HG02870 (cell line): ENCODE results near the gene SLC16A7.

ENCODE experiments used
- ATAC-seq: cut with Tn5 transposase; IDR thresholded peaks from one replicate; pipeline ENCODE4 v1.9.1; 2021; ENCODE audit warnings: mild to moderate bottlenecking, moderate library complexity; ENCODE audit not compliant: unreplicated experiment

SLC16A7 gene

DNA sequence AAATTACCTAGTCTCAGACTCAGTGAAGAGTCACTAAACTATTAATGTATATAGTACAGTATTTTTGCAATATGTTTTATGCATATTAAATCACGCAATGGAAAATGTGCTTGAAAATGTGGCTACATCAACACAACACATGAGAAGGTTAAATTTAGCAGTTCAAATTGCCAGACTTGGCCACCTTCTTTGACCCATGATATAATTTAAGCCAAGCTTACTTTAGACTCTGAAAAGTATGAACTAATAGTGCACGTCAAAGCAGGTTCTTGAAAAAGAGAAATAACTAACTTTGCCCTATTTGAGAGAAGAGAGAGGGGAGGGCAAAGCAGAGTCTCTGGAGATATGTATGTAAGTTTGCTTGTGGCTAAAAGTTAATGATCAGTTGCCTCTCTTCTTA lies 68.7 kb downstream of the SLC16A7 start:
- ATAC-seq = no peak

DNA sequence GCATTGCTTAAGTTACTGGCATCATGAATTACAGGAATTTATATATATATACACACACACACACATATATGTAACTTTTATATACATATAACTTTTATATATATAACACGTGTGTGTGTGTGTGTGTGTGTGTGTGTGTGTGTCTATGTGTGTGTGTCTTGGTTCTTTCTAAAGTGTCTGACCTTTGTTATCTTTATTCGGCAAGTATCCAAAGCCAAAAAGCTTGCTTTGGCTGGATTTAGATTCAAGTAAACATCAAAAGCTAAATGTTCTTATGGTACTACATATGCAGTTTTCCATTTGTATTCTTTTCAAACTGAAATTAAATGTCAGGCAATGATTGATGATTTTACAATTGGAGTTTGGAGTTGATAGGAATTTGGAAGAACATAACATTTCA lies 69.9 kb downstream of the SLC16A7 start:
- no peak for ATAC-seq

DNA sequence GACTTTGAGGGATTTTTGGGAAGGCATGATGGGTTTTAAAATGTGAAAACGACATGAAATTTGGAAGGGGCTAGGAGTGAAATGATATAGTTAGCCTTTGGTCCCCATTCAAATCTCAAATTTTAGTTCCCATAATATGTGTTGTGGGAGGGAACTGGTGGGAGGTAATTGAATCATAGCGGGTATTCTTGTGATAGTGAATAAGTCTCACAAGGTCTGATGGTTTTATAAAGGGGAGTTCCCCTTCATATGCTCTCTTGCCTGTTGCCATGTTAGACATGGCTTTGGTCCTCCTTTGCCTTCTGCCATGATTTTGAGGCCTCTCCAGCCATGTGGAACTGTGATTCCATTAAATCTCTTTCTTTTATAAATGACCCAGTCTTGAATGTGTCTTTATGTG lies 72.8 kb downstream of the SLC16A7 start:
- ATAC-seq = no peak

DNA sequence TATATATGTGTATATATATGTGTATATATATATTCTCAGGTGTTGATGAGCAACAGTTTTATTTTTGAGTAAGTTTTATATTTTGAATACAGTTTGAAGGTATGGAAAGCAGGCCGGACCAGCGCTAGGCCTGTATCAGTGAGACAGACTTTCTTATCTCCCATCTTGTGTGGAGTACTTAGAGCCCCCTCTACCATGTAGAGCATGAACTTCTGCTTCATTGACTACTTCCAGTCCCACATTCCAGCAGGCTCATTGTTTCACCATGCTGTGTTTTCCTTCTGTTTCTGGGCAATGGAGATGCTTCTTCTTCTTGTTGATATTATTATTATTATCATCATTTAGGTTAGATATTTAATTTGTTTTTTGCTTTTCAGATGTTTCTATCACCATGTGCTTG lies 76.4 kb downstream of the SLC16A7 start:
- no peak for ATAC-seq

DNA sequence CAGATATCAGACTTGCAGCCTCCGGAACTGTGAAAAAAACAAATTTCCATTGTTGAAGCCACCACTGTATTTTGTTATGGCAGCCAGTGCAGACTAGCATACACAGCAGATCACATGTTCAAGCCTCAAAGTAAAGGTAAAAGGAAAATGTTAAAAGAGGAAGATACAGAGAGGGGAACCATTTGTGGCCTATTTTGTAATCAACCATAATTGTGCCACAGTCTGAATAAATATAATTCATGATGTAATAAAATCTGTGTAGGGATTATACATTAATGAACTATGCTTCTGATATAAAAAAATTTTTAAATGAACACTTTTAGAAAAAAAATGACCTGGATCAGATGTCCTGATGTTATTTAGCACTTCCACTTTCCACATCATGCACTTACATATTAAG lies 79.6 kb downstream of the SLC16A7 start:
- no peak for ATAC-seq

DNA sequence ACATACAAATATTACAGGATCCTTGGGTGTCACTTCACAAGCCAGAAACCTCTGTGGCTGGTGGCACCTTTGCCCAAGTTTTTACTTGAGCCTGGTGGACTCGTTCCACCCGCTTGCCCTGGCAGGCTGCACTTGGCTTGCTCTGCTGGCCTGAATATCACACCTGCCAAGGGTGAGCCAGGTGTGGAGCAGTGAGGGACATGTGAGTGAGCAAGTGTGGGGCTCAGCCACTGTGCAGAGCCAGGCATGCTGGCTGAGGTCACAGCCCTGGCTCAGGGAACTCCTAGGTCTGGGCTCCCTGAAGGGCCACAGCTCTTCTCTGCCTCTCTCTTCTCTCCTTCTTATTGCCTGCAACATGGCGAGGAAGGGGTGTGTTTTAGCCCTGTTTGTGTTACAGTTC lies 82.0 kb downstream of the SLC16A7 start:
- no peak for ATAC-seq

DNA sequence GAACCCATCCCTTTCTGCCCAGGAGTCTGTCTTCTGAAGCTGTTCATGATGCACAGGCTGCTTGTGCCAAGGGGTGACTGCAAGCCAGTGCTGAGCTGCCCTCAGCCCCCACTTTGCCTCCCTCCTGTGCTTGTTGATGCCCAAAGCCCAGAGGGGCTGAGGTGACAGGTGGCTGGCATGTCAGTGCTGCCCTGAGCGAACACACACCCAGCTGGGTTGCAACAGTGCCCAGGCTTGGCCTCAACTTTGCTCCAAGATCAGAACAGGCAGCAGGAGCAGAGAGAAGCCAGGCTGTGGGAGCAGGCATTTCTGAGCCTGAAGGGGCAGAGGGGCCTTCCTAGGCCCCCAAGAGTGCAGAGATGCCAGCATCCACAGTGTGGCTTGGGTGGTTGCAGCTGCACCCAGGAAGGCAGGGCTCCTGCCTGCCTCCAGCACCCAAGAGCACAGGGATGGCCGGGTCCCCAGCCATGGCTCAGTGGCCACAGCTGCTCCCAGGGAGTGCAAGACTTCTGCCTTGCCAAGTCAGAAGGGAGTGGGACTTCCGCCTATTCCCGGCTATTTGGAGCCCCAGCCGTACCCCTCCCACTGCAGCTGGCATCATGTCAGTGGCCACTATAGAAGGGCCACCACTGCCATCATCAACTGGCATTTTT lies 83.1 kb downstream of the SLC16A7 start:
- no peak for ATAC-seq

DNA sequence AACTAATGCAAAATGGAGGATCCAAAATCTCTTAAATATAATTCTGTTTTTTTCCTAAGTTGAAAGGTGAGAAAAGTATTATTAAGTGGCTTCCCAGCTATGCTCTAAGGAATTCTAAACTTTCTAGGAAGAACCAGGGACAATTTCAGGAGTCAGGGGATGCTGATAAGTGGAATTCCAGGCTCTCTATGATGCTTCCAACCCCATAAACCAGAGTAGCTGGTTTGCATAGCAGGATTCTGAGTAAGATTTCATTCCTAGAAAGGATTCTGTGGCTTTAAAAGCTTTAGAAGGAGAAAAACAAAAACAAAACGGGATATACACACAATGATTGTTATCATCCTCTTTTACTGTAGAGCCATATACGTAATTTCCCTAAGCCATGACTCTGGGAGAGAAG lies 93.9 kb downstream of the SLC16A7 start:
- no peak for ATAC-seq

DNA sequence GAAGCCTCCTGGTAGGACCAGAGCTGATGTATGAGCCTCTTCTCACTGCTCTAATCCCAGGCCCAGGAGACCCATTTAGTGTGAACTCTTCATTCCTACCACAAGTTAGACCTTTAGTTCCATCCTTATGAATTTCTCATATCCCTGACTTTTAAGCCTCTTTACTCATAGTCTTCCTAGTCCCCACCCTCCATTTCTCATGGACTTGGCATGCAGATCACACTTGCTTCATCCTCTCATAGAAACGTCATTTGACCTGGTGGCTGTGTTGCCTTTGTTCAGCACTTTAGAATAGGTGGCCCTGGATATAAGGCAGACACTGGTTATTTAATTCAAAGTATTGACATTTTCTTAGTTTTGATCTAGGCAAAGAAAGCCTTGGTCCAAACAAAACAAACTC lies 99.5 kb downstream of the SLC16A7 start:
- no peak for ATAC-seq

DNA sequence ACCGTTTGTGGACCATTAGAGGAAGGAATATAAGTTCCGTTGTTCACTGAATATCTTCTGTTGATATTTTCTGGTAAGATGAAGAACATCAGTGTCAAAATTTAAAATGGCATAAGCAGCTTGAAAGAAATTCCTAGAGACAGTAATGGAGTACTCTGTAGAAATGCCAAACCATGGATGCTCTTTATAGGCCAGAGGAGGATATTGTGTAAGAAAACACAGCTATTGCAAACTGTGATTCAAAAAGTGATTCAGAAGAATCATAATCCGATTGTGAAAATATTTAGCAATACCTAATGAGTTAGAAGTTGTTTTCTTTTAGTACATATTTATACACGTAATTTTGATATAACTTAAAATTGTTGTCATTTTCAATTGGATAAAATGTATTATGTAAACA lies 102.8 kb downstream of the SLC16A7 start:
- no peak for ATAC-seq

DNA sequence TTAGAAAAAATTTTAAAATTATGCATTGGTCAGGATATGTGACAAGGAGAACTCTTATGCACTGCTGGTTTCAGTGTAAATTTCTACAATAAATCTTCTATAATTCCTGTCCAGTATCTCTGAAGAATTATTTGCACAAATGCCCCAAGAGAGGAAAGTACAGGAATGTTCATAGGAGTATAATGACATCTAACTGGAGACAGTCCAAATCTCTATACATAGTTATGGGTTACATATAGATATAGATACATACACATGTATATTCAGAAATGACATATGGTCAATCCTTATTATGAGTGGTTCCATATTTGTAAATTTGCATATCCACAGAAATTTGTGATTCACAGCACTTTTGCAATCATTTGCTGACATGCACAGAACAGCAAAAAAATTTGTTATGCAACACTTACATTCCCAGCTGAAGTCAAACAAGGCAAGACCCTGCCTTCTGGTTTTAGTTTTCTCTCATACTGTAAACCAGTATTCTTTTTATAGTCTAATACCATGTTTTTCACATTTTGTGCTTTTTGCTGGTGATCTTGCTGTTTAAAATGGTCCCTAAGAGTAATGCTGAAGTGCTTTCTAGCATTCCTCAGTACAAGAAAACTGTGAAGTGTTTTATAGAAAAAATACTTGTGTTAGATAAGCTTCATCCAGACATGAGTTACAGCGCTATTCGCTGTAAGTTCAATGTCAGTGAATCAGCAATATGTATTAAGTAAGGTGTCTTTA lies 103.8 kb downstream of the SLC16A7 start:
- ATAC-seq = no peak

DNA sequence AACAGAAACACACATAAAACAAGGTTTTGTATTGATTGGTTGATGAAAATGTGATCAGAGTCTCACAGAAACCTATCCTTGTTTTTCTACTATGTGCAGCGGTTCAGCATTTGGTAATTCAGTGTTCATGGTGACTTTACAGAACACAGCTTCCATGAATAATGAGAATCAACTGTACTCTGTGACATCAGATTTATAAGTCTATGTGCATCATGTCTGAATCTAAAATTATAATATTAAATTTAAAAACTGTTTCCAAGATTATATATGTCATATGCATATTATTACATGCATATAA lies 104.3 kb downstream of the SLC16A7 start:
- no peak for ATAC-seq

DNA sequence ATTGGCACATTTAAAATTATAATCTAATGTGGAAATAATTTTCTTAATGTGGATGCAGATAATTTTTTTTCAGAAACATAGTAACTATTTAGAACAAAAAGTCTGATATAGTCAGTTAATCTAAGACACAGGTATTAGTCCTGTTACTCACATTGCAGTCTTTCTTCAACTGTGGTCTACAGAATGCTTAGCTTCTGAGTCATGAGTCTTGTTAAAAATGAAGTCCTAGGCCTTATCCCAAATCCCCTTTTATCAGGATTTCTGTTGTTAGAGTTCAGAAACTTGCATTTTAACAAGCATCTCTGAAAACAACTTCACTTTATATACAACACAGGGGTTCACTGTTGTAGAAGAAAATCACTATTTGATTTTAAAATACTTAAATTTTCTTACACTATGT lies 112.2 kb downstream of the SLC16A7 start:
- no peak for ATAC-seq

DNA sequence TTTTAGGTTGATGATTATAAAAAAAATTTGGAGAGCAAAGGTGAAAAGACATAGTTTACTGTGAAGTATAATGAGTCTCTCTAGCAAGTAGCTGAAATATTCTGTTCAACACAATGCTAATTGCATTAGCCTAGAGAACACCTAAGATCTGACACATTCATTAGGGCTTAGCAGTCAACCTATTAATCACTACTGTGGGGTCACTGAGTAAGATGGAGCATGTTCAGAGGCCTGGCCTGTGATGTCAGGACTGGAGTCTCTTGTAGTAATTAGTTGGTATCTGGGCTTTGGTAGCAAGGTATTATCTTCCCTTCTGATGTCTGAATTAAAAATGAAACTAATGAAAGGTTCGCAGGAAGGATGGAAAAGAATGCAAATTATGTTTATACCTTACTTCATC lies 112.7 kb downstream of the SLC16A7 start:
- no peak for ATAC-seq

DNA sequence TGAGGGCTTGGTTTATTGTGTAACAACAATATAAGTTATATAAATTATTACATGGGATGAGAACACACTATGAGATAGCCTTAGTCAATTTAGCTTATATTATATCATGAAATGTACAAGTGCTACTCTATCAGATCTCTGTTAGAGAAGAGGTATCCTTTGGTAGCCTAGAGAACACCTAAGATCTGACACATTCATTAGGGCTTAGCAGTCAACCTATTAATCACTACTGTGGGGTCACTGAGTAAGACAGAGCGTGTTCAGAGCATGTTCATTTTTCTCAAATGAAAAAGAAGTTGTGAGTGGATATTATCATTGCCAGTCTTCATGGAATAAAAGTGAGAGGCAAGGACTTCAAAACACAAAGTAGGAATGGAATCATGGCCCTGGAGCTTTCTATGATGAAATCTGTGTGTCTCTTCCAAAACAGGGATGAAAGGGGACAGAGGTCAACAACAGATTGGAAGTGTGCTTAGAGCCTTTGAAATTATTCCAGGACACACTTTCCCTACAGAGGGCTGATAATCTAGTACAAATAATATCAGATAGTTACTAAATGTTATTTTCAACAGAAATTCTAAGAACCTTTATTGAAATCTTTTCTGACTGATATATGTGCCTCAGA lies 114.3 kb downstream of the SLC16A7 start:
- no peak for ATAC-seq

DNA sequence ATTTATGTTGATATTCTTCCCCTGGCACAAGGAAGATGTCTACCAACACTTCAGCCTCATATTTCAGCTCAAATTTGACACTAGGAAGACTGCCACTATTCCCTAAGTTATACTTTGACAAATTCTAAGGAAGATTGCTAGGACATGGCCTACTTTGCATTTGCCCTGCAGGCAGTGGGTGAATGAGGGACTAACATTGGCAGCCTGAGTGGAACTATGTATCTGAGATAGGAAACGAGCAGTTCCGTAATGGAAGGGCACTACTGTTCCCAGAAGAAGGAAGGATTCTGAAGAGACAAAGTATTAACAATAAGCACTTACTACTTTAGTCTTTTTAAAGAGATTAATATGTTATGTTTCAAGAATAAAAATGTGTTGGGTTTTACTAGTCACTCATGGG lies 115.1 kb downstream of the SLC16A7 start:
- ATAC-seq = no peak

DNA sequence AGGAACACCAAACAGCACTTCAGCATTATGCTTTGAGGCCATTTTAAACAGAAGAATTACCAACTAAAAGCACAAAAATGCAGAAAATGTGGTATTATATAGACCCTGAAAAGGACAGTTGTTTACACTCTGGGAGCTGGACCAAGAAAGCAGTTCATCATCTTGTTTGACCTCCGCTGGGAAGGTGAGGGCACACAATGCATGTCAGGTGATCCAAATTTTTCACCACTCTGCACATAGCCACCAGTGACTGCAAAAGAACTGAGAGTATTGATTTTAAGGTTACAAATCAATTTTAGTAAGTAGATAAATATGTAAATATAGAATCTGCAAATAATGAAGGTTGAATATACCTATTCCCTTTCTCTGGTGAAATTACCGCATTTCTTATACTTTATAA lies 119.6 kb downstream of the SLC16A7 start:
- no peak for ATAC-seq

DNA sequence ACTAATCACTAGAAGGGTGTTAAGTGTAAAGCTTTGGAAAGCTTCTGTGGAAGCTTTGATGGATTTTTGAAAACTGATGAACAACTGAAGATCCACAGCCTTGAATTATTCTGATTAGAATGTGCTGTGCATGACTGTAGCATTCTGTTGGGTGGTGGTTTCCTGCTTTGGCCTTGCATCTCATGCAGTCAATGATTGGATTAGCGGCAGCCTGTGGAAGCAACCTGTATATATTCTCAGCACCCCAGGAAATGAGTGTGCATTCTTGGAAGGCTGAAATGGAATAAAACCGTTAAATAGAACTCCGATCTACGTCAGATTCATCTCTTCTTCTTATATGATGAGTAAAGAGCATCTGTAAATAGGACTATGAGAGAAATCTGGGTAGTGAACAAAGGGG lies 120.2 kb downstream of the SLC16A7 start:
- no peak for ATAC-seq

DNA sequence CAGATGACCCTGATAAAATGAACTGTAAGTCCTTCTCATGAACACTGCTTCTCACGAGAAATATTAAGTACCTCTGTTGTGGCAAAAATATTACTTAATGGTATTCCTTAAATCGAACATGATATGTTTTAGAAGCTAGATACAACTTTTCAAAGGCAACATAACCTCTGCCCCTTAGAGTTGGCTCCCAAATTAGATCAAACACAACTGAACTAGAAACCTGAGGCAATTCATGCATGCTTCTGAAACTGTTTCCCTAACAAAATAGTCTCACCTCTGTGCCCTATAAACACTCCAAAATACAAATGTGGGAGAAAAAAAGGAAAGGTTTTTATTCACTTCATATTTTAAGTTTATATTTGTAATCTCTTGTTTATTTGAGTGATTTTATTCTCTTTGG lies 121.6 kb downstream of the SLC16A7 start:
- ATAC-seq = no peak

DNA sequence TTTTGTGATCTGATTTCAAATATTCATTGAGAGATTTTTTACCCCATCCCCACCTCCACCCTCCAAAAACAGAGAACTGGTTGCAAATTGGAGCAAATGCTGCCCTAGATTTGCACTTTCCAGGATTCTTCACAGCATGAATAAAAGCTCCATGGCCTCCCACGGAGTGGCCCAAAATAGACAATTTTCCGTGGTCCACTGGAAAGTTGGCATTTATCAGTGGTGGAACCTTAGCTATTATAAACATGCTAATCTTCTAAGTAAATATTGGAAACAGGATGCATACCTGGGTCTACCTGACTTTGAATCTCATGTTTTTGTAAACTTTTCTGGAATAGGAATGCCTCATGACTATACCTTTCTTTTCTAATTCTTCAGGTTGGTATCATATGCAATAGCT lies 123.9 kb downstream of the SLC16A7 start:
- no peak for ATAC-seq

DNA sequence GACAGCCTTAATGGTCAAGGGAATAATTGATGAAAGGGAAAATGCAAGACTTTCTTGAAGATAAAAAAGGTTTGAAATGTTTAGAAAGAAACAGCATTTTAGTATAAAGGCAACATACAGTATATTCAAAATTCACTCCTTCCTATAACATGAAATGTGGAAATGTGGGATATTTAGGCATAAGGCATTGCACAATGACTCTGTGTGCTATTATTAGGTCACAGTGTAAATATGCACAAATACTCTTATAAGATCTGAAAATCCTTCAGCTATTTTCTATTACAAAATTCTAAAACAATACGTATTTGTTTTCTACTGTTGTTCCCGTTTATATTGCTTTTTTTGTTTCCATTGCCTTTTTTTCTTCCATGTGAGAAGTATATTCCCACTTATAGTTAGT lies 127.7 kb downstream of the SLC16A7 start:
- no peak for ATAC-seq

DNA sequence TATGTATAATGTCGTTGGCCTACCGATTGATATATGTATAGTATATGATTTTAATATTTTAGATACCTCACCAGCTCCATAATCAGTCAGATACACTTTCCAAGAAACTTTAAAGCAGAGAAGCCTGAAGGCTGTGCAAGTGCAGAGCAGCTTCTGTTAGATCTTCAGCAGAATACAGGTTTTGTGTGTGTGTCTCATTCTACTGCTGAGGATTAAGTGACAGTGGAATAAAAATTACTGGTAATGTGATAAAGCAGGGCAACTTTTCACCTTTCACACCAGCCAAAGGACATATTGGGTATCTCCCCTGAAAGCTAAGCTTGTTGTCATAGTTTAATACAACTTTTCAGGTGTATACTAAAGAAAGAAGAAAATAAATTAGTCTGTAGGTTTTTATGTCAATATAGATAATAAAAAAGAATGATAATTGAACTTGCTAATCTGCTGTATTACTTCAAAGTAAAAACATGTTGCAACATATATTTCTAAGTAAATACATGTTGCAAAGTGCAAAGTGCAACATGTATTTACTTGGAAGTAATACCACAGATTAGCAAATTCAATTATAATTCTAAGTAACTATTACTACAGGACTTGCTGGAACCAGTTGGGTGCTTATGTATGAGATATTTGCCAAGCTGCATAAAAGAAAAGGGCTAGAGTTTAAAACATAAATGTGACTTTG lies 128.3 kb downstream of the SLC16A7 start:
- no peak for ATAC-seq
